Psoas muscle (tissue), 8 donors: Measurements from ENCODE around the gene ZMYND8. TPM values are rescaled to one million over a fixed set of nuclear protein-coding genes. Genes with fewer than 3 reads are reported as not detected.
"Not testable (repeated sequence)": the region's sequence is repeated elsewhere in the genome, so short reads cannot be mapped to it uniquely, and the experiment has no call there.

Experiments
- ATAC-seq, 4 donors: fragments of 200-7000 bp; cut with Tn5 transposase; one replicate each; pipeline ENCODE4 v1.9.1; 2020; ENCODE audit warnings: moderate library complexity in 3 of 4, mild to moderate bottlenecking in 2 of 4
- DNase-seq, 2 donors: peaks; one replicate each; pipeline ENCODE4 v3.0.0-alpha.2; 2020
- H3K27ac ChIP-seq: fragments of 200-600 bp; one replicate; pipeline ENCODE4 v1.8.0; 2022
- H3K27me3 ChIP-seq, 3 donors: fragments of 200-600 bp in 1 of 3; one replicate each; pipeline versions ENCODE4 v1.6.1 to v1.8.0; 2013 to 2022; ENCODE audit warnings: low read length in 2 of 3, mild to moderate bottlenecking in 2 of 3, moderate library complexity in 1 of 3; ENCODE audit not compliant: insufficient read depth in 3 of 3
- H3K36me3 ChIP-seq, 2 donors: fragments of 200-600 bp in 1 of 2; one replicate each; pipeline versions ENCODE4 v1.6.1 to v1.8.0; 2013 to 2022; ENCODE audit warnings: low read depth in 1 of 2, mild to moderate bottlenecking in 1 of 2, moderate library complexity in 1 of 2; ENCODE audit not compliant: insufficient read depth in 1 of 2
- H3K4me1 ChIP-seq: fragments of 200-600 bp; one replicate; pipeline ENCODE4 v1.8.0; 2022
- H3K4me3 ChIP-seq: fragments of 200-600 bp; one replicate; pipeline ENCODE4 v1.8.0; 2022; ENCODE audit warnings: mild to moderate bottlenecking
- H3K9me3 ChIP-seq: fragments of 200-600 bp; one replicate; pipeline ENCODE4 v1.8.0; 2022
- WGBS, 3 donors: extraction: QIAGEN DNeasy Blood & Tissue Kit; methylation state at CpG; one replicate each; pipeline versions ENCODE4 v1.1.6 to v1.1.7; 2013; 5-methylcytosine and 5-hydroxymethylcytosine counted together
- intact Hi-C, 2 donors: fragments of 100-400 bp; cut with DNase I; formaldehyde crosslinking; loops; one replicate each; pipeline versions ENCODE4 v1.11.0 to v1.14.2; 2022
- polyA plus RNA-seq, 3 donors: library from polyadenylated mRNA; stranded (reverse); fragments of 200-250 nt; gene quantifications; one replicate each; pipeline ENCODE4 v1.2.3, GENCODE V29; 2013
- total RNA-seq, 4 donors: library from RNA; stranded (reverse); fragmentation: NEBNext Ultra II Directional in 2 of 4; extraction: Animal tissue kit (Norgen Biotek cat#: 25700) in 2 of 4; gene quantifications; one replicate each; pipeline versions ENCODE4 v1.2.1 to v1.2.4, GENCODE V29; 2021 to 2023
- TF ChIP-seq, protein P1 (sequence below): fragments of 200-600 bp; IDR thresholded peaks from one replicate; pipeline ENCODE4 v1.8.0; 2022; ENCODE audit warnings: antibody characterized with exemption
- donor health status: healthy with polysubstance abuse.
- donor health status: DM: no; HTN: no; CAD: no; lungs with moderate emphysema.
- donor health status: Bipolar disorder and iron deficiency.
- donor health status: healthy.
- donor health status: DM: yes; HTN: yes; CAD: no.
- donor health status: DM: no; HTN: no; CAD: no.
- donor health status: DM: no; HTN: no; CAD: no.
- donor health status: DM: yes; HTN: yes; CAD: no.

Gene ZMYND8
- total and polyA plus RNA-seq, 7 donors = 4.7 to 42.9 (median 17.7) TPM

DNA sequence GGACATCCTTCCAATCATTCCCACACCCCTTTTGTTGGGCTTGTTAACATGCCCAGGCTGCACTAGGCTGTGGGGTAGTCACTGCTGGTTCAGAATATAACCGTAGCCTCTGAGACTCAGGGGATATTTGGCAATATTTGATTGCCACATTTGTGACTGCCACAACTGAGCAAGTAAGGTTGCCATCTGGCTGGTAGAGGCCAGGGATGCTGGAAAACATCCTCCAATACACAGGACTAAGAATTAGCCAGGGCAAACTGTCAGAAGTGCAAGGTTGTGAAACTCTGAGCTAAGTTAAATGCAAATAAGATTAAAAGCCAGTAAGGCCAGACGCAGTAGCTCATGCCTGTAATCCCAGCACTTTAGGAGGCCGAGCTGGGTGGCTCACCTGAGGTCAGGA is 112.0 kb downstream of the ZMYND8 start:
- WGBS, 3 donors = 81 to 95% (median 88%) methylated on average over 3 of the region's 3 CpGs
- peaks cover 13 to 83% of the 10 kb centered on the region in 2 donors for H3K36me3 ChIP-seq
- no peaks in the 10 kb centered on the region for H3K4me1 ChIP-seq
- no peak overlapping the region for H3K27ac ChIP-seq
- no peak for DNase-seq
- peak in 3 of 4 donors; percentile 48 to 70 (median 50) for ATAC-seq
- TF ChIP-seq, protein P1, sequence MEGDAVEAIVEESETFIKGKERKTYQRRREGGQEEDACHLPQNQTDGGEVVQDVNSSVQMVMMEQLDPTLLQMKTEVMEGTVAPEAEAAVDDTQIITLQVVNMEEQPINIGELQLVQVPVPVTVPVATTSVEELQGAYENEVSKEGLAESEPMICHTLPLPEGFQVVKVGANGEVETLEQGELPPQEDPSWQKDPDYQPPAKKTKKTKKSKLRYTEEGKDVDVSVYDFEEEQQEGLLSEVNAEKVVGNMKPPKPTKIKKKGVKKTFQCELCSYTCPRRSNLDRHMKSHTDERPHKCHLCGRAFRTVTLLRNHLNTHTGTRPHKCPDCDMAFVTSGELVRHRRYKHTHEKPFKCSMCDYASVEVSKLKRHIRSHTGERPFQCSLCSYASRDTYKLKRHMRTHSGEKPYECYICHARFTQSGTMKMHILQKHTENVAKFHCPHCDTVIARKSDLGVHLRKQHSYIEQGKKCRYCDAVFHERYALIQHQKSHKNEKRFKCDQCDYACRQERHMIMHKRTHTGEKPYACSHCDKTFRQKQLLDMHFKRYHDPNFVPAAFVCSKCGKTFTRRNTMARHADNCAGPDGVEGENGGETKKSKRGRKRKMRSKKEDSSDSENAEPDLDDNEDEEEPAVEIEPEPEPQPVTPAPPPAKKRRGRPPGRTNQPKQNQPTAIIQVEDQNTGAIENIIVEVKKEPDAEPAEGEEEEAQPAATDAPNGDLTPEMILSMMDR = no peak
- no peak overlapping the region for H3K4me3 ChIP-seq
- intact Hi-C loops = no loop called here
- H3K9me3 ChIP-seq = no peaks in the 10 kb centered on the region
- H3K27me3 ChIP-seq = no peaks in the 10 kb centered on the region

DNA sequence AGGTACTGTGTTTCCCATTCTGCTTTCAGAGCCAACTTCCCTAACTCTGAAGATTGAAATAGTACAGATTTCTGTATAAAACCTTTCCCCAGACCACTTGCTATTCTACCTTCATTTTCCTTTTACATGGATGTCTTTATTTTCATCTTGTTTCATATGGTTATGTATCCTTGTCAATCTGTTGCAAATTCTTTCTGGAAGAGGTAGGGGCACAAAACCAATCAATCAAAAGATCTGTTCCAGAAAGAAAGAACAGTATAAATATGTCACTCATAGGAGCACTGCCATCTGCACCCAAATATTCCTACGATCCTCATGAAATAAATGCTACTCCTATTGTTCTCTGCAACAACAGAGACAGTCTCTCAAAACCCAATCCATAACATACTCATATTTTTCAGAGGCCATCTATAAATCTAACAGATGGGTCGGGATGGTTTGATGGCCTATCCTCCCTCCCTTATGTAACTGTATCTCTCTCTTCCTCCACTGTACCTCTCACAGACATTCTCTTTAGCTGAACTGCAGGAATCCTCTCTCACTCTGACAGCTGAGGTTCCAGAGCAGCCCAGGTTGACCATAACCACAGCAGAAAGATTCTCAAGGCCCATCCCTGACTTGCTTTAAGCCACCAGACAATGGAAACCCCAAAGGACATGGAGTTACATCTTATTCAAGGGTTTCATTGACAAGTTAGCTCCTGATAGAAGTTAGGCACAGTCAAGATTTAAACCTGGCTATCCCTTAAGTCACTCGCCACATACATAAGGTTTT is 112.8 kb downstream of the ZMYND8 start:
- TF ChIP-seq, protein P1 = no peak
- no peaks in the 10 kb centered on the region for H3K4me1 ChIP-seq
- H3K27me3 ChIP-seq = no peaks in the 10 kb centered on the region
- 91 to 94% (median 93%) methylated on average over 3 of the region's 3 CpGs for WGBS, 3 donors
- H3K4me3 ChIP-seq = no peak overlapping the region
- ATAC-seq (no peak), DNase-seq (no peak)
- intact Hi-C loops = no loop called here
- H3K36me3 ChIP-seq = peaks cover 12 to 83% of the 10 kb centered on the region in 2 donors
- H3K27ac ChIP-seq = no peak overlapping the region
- no peaks in the 10 kb centered on the region for H3K9me3 ChIP-seq

DNA sequence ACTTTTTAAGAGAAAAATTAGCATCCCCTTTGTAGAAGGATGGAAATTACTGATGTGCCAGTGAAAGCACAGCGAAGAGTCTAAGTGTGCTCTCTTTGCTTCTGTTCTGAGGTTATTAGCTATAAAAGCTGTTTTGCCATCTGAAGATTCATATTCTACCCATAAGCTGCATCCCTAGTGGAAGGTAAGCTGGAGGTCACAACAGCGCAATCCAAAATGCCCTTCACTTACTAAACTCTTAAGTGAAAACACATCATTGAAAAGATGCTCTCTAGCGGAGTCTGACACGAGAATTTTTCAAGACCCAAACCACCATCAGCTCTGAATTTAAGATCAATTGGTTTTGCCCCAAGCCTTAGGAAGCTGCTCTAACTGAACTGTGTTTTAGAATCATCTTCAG is 113.5 kb downstream of the ZMYND8 start:
- Histone ChIP-seq H3K9me3 (no peaks in the 10 kb centered on the region), H3K36me3 (peaks cover 8 to 83% of the 10 kb centered on the region in 2 donors), H3K4me3 (no peak overlapping the region), H3K27ac (no peak overlapping the region), H3K4me1 (no peaks in the 10 kb centered on the region), H3K27me3 (no peaks in the 10 kb centered on the region)
- no peak for ATAC-seq
- intact Hi-C loops = no loop called here
- 96% methylated on average over 4 of the region's 4 CpGs for WGBS, 3 donors
- DNase-seq = no peak
- TF ChIP-seq, protein P1 = no peak

GRCh38 chr20:47241345-47241781 is 115.1 kb downstream of the ZMYND8 start:
- WGBS, 3 donors = 73 to 87% (median 74%) methylated on average over 8 of the region's 8 CpGs
- intact Hi-C loops = no loop called here

GRCh38 chr20:47240096-47240495 is 116.4 kb downstream of the ZMYND8 start:
- H3K9me3 ChIP-seq, DNase-seq, H3K4me1 ChIP-seq, ATAC-seq, H3K4me3 ChIP-seq, intact Hi-C loops, H3K27ac ChIP-seq, H3K27me3 ChIP-seq: not testable (repeated sequence)
- peaks cover 14 to 81% of the 10 kb centered on the region in 2 donors for H3K36me3 ChIP-seq
- 96 to 98% (median 98%) methylated on average over 20 of the region's 20 CpGs for WGBS, 3 donors

More at GRCh38 chr20:47241345-47241781, 115.1 kb downstream of the ZMYND8 start:
- Histone ChIP-seq H3K9me3 (no peaks in the 10 kb centered on the region), H3K27me3 (no peaks in the 10 kb centered on the region), H3K4me1 (no peaks in the 10 kb centered on the region), H3K36me3 (peaks cover 14 to 81% of the 10 kb centered on the region in 2 donors), H3K27ac (no peak overlapping the region), H3K4me3 (no peak overlapping the region)
- no peak for DNase-seq
- ATAC-seq = peak in 2 of 4 donors; percentile 24 to 26
- TF ChIP-seq, protein P1 = no peak
